ENCODE measurements around the gene EBF4.

DNA sequence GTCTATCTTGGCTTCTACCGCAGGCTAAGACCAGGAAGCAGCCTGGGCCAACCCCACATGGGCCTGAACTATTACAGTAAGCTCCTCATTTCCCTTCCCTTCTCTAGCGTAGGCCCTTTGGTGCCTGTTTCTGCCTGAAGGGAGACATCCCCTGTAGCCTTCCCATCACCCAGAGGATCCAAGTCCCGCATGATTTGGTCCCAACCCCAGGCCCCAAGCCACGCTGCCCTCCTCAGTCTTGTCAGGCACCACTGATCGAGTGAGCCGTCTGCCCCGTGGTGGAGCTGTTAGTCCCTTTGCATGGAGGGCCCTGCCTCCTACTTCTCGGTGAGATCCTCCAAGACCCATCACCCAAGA, 46.4 kb downstream of the EBF4 start:
- TF ChIP-seq POLR2A (IDR thresholded peaks at IDR 0.05; ENCODE audit: low read length) (no peak), GATA1 (IDR thresholded peaks at IDR 0.05; ENCODE audit: low read depth, low read length) (no peak)
